ENCODE measurements around the gene CYB5R3. TPM values are rescaled to one million over a fixed set of nuclear protein-coding genes. Genes with fewer than 3 reads are reported as not detected.
A peak's percentile ranks its signal among the peaks of the same experiment; 100 is the strongest.
"Not testable (repeated sequence)": the region's sequence is repeated elsewhere in the genome, so short reads cannot be mapped to it uniquely, and the experiment has no call there.

Gene CYB5R3
- total RNA-seq, 2 donors from 2014 or later: 125 to 455 TPM

DNA sequence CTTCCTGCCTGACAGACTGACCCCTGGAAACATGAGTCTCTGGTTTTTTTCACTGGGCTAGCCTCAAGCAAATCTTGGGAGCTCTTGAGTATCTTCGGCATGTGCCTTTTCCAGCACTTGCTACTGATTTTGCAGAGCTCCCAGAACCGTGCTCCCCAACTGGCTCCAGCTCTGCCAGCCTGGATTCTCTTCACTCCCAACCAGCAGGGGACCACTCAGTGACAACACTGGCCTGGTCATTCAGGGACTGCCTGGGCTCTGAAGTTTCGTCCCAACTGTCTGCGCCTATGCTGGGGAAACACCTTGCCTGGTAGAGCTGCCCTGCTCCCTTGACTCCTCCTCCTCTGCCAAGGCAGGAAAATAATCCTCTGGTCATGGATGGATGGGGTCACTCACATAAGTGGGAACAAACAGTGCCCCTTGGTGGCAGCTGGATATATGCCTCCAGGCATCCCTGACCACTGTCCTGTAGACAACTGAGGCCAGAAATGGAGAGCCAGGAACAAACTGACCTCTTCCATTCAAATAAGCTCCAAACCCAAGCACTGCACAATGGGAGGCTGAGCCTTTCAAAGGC, 64.7 kb downstream of the CYB5R3 start:
- 92% methylated on average over 4 of the region's 4 CpGs for WGBS
- intact Hi-C loops (cut with DNase I): no loop called here
- Histone ChIP-seq H3K27ac (no peak overlapping the region), H3K4me1 (replicated peaks) (no peaks in the 10 kb centered on the region), H3K9me3 (no peaks in the 10 kb centered on the region), H3K27me3 (replicated peaks; ENCODE audit: insufficient read depth) (no peaks in the 10 kb centered on the region), H3K36me3 (peaks cover 7 to 14% of the 10 kb centered on the region in 2 donors), H3K4me3 (no peak overlapping the region)
- DNase-seq (ENCODE audit: low spot score): no peak
- TF ChIP-seq POLR2AphosphoS5 (IDR thresholded peaks at IDR 0.05) (no peak), POLR2A (IDR thresholded peaks at IDR 0.05) (no peak)
- TF ChIP-seq, protein P1, sequence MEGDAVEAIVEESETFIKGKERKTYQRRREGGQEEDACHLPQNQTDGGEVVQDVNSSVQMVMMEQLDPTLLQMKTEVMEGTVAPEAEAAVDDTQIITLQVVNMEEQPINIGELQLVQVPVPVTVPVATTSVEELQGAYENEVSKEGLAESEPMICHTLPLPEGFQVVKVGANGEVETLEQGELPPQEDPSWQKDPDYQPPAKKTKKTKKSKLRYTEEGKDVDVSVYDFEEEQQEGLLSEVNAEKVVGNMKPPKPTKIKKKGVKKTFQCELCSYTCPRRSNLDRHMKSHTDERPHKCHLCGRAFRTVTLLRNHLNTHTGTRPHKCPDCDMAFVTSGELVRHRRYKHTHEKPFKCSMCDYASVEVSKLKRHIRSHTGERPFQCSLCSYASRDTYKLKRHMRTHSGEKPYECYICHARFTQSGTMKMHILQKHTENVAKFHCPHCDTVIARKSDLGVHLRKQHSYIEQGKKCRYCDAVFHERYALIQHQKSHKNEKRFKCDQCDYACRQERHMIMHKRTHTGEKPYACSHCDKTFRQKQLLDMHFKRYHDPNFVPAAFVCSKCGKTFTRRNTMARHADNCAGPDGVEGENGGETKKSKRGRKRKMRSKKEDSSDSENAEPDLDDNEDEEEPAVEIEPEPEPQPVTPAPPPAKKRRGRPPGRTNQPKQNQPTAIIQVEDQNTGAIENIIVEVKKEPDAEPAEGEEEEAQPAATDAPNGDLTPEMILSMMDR (IDR thresholded peaks at IDR 0.05): no peak

DNA sequence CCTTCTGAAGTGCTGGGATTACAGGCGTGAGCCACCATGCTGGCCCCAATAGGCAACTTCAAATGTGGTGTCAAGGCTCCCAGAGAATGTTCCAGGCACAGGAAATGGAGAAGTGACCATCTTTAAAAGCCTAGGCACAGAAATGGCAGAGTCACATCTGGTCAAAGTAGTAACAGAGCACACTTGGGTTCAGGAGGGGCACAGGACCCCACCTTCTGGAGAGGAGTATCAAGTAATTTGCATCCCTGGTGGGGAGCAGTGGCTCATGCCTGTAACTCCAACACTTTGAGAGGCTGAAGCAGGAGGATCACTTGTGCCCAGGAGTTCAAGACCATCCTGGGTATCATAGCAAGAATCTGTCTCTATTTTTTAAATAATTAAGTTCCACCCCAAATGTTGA, 66.2 kb downstream of the CYB5R3 start:
- Histone ChIP-seq H3K36me3 (peaks cover 7 to 14% of the 10 kb centered on the region in 2 donors), H3K27ac (no peak overlapping the region), H3K4me1 (replicated peaks) (no peaks in the 10 kb centered on the region), H3K27me3 (replicated peaks; ENCODE audit: insufficient read depth) (no peaks in the 10 kb centered on the region), H3K9me3 (no peaks in the 10 kb centered on the region), H3K4me3 (no peak overlapping the region)
- intact Hi-C loops (cut with DNase I): no loop called here
- TF ChIP-seq, protein P1 (IDR thresholded peaks at IDR 0.05): no peak
- DNase-seq (ENCODE audit: low spot score): no peak
- 92% methylated on average over 1 of the region's 1 CpG for WGBS

GRCh38 chr22:42581762-42582716, 67.2 kb downstream of the CYB5R3 start:
- H3K27ac ChIP-seq: peak overlapping the region; percentile 56 to 57
- WGBS: 7% methylated on average over 48 of the region's 64 CpGs
- DNase-seq (ENCODE audit: low spot score): peak; percentile 74
- H3K36me3 ChIP-seq: peaks cover 4 to 14% of the 10 kb centered on the region in 2 donors
- H3K4me1 ChIP-seq (replicated peaks): no peaks in the 10 kb centered on the region
- no peaks in the 10 kb centered on the region for H3K27me3 ChIP-seq (replicated peaks; ENCODE audit: insufficient read depth)
- no peaks in the 10 kb centered on the region for H3K9me3 ChIP-seq
- peak overlapping the region; percentile 70 to 72 for H3K4me3 ChIP-seq
- TF ChIP-seq POLR2A (IDR thresholded peaks at IDR 0.05) (peak; percentile 25), POLR2AphosphoS5 (IDR thresholded peaks at IDR 0.05) (peak; percentile 41)
- TF ChIP-seq, protein P1 (IDR thresholded peaks at IDR 0.05): no peak
- intact Hi-C loops (cut with DNase I): no loop called here

DNA sequence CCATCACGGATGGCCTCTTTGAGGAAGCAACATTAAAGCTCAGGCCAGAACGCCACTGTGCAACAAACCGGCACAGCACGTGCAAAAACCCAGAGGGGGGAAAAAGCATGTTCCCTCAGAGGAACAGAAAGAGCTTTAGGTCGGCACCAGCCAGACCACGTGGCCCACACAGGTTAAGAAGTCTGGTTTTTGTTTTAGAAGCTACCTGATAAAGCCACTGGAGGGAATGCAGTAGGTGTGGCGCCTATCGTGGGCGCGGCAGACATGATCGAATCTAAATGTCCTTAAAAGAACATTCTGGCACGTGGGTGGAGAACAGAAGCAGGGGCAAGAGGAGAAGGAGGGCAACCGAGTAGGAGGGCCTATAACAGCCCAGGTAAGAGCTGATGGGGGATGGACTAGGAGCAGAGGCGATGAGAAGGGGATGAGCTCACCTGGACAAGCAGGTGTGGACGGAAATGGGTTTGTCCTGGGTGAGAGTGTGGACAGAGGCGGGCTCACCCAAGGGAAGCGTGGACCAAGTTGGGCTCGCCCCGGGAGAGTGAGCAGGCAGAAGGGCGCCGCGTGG, 67.9 kb downstream of the CYB5R3 start:
- Histone ChIP-seq H3K4me3 (peak overlapping the region; percentile 70 to 72), H3K36me3 (peaks cover 4 to 14% of the 10 kb centered on the region in 2 donors), H3K27ac (peak overlapping the region; percentile 56 to 57)
- H3K27me3 ChIP-seq (replicated peaks; ENCODE audit: insufficient read depth); DNase-seq (ENCODE audit: low spot score); H3K9me3 ChIP-seq; intact Hi-C loops (cut with DNase I); H3K4me1 ChIP-seq (replicated peaks): not testable (repeated sequence)
- WGBS: under 1% methylated on average over 14 of the region's 22 CpGs

GRCh38 chr22:42580040-42580439, 69.2 kb downstream of the CYB5R3 start:
- H3K4me3 ChIP-seq; H3K27ac ChIP-seq; H3K27me3 ChIP-seq (replicated peaks; ENCODE audit: insufficient read depth); intact Hi-C loops (cut with DNase I); H3K9me3 ChIP-seq; DNase-seq (ENCODE audit: low spot score); H3K4me1 ChIP-seq (replicated peaks); H3K36me3 ChIP-seq: not testable (repeated sequence)
- 88% methylated on average over 3 of the region's 4 CpGs for WGBS

All from prostate gland (tissue), 2 donors.